Measurements from ENCODE around the gene COLEC12.

COLEC12 gene

DNA sequence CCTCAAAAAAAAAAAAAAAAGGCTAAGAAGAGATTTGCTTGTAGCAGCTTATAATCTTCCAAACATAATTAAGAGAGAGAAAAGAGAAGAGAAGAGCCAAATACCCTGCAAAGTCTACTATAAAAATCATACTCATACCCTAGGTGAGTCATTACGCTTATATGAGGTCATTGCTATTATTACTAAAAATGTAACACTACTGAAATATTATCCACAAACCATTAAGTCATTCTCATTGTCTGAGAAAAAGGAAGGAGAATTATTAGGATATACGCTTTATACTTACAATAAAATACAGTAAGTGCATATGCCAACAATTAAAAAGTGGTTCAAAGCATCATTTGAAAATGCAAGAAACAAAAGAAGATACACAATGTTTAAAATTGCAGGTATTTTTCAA is 66.5 kb downstream of the COLEC12 start:
- DNase-seq (ENCODE audit: low read depth), result no peak
- TF ChIP-seq, protein P1, sequence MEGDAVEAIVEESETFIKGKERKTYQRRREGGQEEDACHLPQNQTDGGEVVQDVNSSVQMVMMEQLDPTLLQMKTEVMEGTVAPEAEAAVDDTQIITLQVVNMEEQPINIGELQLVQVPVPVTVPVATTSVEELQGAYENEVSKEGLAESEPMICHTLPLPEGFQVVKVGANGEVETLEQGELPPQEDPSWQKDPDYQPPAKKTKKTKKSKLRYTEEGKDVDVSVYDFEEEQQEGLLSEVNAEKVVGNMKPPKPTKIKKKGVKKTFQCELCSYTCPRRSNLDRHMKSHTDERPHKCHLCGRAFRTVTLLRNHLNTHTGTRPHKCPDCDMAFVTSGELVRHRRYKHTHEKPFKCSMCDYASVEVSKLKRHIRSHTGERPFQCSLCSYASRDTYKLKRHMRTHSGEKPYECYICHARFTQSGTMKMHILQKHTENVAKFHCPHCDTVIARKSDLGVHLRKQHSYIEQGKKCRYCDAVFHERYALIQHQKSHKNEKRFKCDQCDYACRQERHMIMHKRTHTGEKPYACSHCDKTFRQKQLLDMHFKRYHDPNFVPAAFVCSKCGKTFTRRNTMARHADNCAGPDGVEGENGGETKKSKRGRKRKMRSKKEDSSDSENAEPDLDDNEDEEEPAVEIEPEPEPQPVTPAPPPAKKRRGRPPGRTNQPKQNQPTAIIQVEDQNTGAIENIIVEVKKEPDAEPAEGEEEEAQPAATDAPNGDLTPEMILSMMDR (IDR thresholded peaks at IDR 0.05; ENCODE audit: low read depth, low read length, missing control alignments), result no peak
- H3K4me3 ChIP-seq (ENCODE audit: low read depth, low read length), result no peak overlapping the region

DNA sequence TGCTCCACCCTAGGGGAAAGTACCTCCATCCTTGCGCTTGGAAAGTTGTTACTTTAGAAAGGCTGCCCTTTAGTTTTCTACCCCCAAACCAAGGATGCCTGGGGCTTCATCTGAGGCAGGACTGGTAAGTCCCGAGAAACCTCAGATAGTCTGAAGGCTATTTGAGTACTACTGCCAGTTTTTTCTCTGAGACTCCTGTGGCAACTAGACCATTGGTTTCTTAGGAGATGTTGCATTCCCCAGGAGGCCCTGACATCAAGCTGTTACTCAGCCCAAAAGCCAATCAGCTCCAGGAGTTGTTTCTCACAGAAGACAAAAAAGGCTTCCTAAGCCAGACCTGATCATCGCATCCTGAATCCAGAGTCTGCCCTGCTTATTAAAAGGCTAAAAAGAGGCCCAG is 67.2 kb downstream of the COLEC12 start:
- TF ChIP-seq, protein P1 (IDR thresholded peaks at IDR 0.05; ENCODE audit: low read depth, low read length, missing control alignments), result no peak
- H3K4me3 ChIP-seq (ENCODE audit: low read depth, low read length), result no peak overlapping the region
- DNase-seq (ENCODE audit: low read depth), result no peak

DNA sequence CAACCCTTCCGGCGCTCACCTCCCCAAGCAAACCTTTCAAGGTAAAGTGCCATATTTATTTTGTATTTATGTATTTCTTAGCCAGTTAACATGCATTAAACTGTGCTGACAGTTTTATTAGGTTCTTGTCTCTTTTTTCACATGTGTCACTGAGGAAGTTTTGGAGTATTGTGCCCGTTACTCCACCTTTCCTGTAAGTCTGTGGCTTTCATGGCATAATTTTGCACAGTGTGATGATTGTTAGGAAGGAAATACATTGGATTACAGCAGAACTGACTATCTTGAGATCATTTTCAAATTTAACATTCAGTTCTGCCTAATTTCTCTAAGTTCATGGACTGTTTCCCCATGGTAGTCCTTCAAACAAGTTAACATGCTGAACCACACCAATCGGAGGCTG is 67.7 kb downstream of the COLEC12 start:
- H3K4me3 ChIP-seq (ENCODE audit: low read depth, low read length), result no peak overlapping the region
- TF ChIP-seq, protein P1 (IDR thresholded peaks at IDR 0.05; ENCODE audit: low read depth, low read length, missing control alignments), result no peak
- no peak for DNase-seq (ENCODE audit: low read depth)

DNA sequence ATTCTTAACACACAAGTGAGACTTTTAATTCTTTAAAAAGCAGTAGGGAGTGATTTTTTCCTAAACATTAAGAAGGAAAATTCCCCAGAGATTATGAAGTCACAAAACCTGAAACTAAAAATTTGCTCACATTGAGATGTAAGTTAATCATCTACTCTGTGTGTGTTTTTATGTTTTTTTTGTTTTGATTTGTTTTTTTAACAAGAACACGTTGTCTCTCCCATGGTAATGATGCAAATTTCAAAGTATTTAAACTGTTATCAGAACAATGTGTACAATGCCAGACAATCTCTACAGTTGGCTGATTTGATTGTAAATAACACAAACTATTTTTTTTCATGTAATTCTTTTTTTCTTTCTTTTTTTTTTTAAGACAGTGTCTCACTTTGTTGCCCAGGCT is 71.5 kb downstream of the COLEC12 start:
- no peak overlapping the region for H3K4me3 ChIP-seq (ENCODE audit: low read depth, low read length)
- DNase-seq (ENCODE audit: low read depth), result no peak
- TF ChIP-seq, protein P1 (IDR thresholded peaks at IDR 0.05; ENCODE audit: low read depth, low read length, missing control alignments), result no peak

DNA sequence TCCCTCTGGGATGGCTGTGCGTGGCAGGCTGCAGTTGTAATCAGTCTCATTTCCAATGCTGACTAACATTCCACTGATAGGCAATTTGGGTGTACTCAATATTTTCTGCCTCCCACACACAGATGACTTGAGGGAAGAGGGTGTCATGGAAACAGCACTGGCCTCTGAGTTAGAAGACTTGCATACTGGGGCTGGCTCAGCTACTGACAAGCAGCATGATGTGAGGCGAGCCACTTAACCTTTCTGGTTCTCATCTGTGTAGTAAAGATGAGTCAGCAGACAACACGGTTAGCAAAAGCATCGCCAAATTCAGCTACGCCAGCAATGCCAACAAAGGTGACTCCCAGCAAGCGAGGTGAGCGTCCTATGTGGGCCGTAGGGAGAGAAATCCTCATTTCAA is 73.5 kb downstream of the COLEC12 start:
- TF ChIP-seq, protein P1 (IDR thresholded peaks at IDR 0.05; ENCODE audit: low read depth, low read length, missing control alignments), result no peak
- DNase-seq (ENCODE audit: low read depth), result no peak

DNA sequence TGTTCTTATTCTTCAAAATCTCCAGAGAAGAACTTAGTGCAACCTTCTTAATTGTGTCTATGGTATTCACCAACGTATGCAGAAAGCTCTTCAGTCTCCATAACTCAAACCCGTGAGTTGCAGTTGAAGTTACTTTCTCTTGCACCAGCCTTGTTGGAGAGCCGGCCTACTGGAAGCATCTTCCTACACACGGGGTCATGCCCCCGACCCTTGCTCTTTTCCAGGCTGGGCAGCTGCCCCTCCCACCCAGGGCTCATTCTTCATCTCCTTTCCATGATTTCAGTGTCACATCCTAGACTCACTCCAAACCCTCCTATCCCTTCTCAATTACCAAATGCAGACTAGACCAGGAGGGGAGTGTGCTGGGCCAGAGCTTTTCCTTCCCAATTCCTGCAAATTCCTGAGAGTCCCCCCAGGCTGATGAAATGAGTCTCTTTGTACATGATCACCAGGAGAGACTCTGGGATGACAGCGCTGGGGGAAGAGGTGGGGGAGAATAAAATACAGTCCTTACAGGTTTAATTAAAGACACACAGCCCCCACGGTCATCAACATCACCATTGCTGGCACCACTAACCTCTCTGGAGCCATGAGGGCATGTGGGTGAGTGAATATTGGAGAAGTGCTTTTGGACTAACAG is 75.3 kb downstream of the COLEC12 start:
- TF ChIP-seq, protein P1 (IDR thresholded peaks at IDR 0.05; ENCODE audit: low read depth, low read length, missing control alignments), result no peak
- no peak overlapping the region for H3K4me3 ChIP-seq (ENCODE audit: low read depth, low read length)
- DNase-seq (ENCODE audit: low read depth), result no peak

More for the DNA sequence above, 73.5 kb downstream of the COLEC12 start:
- no peak overlapping the region for H3K4me3 ChIP-seq (ENCODE audit: low read depth, low read length)

DNA sequence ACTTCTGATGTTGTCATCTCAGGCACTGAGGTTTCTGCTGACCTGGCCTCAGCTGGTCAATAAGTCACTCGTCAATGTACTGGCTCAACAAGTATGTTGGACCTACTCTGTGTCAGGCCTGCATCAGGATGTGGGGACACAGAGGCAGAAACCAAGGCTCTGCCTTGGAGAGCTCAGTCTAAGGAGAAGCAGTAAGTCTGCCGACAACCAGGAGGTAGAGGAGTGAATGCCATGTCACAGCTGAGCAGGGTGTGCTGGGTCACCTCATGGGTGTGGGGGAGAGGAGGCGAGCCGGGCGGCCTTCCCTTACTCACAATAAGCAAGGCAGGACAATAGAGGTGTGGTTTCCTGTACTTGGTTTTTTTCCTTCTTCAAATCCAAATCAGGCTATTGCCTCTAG is 75.8 kb downstream of the COLEC12 start:
- TF ChIP-seq, protein P1 (IDR thresholded peaks at IDR 0.05; ENCODE audit: low read depth, low read length, missing control alignments), result no peak
- H3K4me3 ChIP-seq (ENCODE audit: low read depth, low read length), result no peak overlapping the region
- DNase-seq (ENCODE audit: low read depth), result no peak

Measured in GM12864 (cell line).